ENCODE measurements around the gene UPF2.

GRCh38 chr10:12006671-12007070 lies 35.9 kb downstream of the UPF2 start:
- no peak for TF ChIP-seq CTCF (IDR thresholded peaks at IDR 0.05)
- TF ChIP-seq POLR2A (IDR thresholded peaks at IDR 0.05), result no peak

Data from adrenal gland (tissue), 5 donors.